Thyroid gland (tissue), 4 donors: ENCODE data around the gene PARD6A. TPM values are rescaled to one million over a fixed set of nuclear protein-coding genes. Genes with fewer than 3 reads are reported as not detected.
A peak's percentile ranks its signal among the peaks of the same experiment; 100 is the strongest.

ENCODE experiments used
- DNase-seq, 2 donors: peaks; one replicate each; pipeline ENCODE4 v3.0.0-alpha.2; 2019
- H3K27ac ChIP-seq, 3 donors: fragments of 200-600 bp; sonication (generic); 1 replicate in 2 of 3; 2 replicates in 1 of 3; pipeline ENCODE4 v1.5.1; 2016 to 2019; ENCODE audit warnings: mild to moderate bottlenecking in 1 of 3, moderate library complexity in 1 of 3
- H3K27me3 ChIP-seq: fragments of 200-600 bp; sonication (generic); one replicate; pipeline ENCODE4 v1.5.1; 2019
- H3K36me3 ChIP-seq, 2 donors: fragments of 200-600 bp; sonication (generic); one replicate each; pipeline ENCODE4 v1.5.1; 2016 to 2019
- H3K4me1 ChIP-seq, 2 donors: fragments of 200-600 bp; sonication (generic); one replicate each; pipeline ENCODE4 v1.5.1; 2017 to 2019
- H3K4me3 ChIP-seq, 3 donors: fragments of 200-600 bp; sonication (generic); replicated peaks in 1 of 3; 1 replicate in 2 of 3; 2 replicates in 1 of 3; pipeline ENCODE4 v1.5.1; 2016; ENCODE audit warnings: mild to moderate bottlenecking in 1 of 3
- H3K9me3 ChIP-seq: fragments of 200-600 bp; sonication (generic); one replicate; pipeline ENCODE4 v1.5.1; 2017
- CTCF ChIP-seq, 6 experiments: fragments of 200-600 bp in 3 of 6; fragments of 450-650 bp in 3 of 6; sonication (generic) in 3 of 6; IDR thresholded peaks; one replicate each; pipeline ENCODE4 v1.5.1; 2016 to 2019; ENCODE audit warnings: antibody characterized with exemption in 6 of 6, mild to moderate bottlenecking in 2 of 6, inconsistent platforms in 1 of 6, moderate library complexity in 1 of 6
- POLR2A ChIP-seq, 2 donors: fragments of 450-650 bp; IDR thresholded peaks; one replicate each; pipeline ENCODE4 v1.6.1; 2017; ENCODE audit warnings: antibody characterized with exemption in 2 of 2, mild to moderate bottlenecking in 2 of 2, moderate library complexity in 1 of 2
- WGBS, 2 donors: methylation state at CpG; one replicate each; pipeline ENCODE4 v1.1.5; 2017; 5-methylcytosine and 5-hydroxymethylcytosine counted together
- intact Hi-C: fragments of 100-400 bp; cut with DNase I; formaldehyde crosslinking; loops from one replicate; pipeline ENCODE4 v1.15.1; 2023
- total RNA-seq, 4 donors: library from RNA; depleted of rRNA; stranded (reverse); fragments of >200 nt; gene quantifications; one replicate each; pipeline ENCODE4 v1.2.3, GENCODE V29; 2016

PARD6A gene
- total RNA-seq, 4 donors from 2014 or later: 2.5 to 8.8 (median 5.0) TPM

- Histone ChIP-seq H3K4me1 (peaks cover 21 to 30% of the 10 kb centered on the region in 2 donors), H3K36me3 (no peaks in the 10 kb centered on the region), H3K27me3 (no peaks in the 10 kb centered on the region), H3K9me3 (no peaks in the 10 kb centered on the region), H3K27ac (peak overlapping the region in 2 of 3 donors; percentile 76 to 84), H3K4me3 (peak overlapping the region; percentile 72 to 86 (median 85))
- intact Hi-C loops: loop anchor here (5.0 to 10.0 kb wide), 3 partner anchors 104 to 269 kb away; partner anchors contain the start of genes CTCF, CTRL and PSMB10
- peak; percentile 46 to 57 for DNase-seq
- TF ChIP-seq POLR2A (IDR thresholded peaks at IDR 0.05) (no peak), CTCF (IDR thresholded peaks at IDR 0.05) (no peak)
- 1 to 3% methylated on average over 16 to 31 of the region's 46 CpGs for WGBS, 2 donors
Observed at GRCh38 chr16:67666032-67666551, 5.3 kb downstream of the PARD6A start.

DNA sequence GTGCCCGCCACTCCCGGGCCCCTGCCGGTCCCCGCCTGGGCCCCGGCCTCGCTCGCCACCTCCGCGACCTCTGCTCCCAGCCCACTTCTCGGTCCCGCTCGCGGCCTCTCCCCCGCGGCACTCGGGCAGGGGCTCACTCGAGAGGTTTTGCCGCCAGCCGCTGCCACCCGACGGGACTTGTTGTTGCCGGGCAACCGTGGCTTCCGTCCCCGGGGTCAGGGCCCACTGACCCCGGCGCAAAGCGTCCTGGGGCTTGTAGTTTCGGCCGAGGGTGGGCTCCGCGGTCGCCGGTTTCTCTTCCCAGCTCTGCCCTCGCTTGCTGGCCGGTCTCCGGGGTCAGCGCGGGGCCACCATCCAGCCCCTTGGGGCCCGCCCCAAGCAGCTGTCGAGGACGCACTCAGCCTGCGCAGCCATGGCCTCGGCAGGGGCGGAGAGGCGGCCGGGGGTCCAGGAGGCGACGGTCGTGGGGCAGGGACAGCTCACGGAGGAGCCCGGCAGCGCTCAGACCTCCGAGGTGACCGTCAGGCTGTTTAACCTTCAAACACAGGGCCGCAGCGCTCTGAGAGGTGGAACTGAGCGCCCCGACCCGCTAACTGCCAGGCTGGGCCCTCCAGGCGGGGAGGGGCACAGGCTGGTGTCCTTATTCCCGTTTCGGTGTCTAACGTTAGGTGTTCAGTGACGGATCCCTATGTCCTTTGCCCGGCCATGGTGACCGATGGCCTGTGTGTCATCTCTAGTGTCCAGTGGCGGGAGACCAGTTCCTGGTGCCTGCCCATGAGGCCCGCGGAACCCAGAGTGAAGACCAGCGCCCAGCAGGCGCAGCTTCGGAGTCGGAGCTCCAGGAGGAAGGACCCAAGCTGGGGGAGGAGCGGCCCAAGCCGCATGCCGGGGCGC is 6.0 kb downstream of the PARD6A start, which contains the start of the genes C16orf86 and ENKD1:
Gene C16orf86 (plus strand): TSS at position 256 of the 894 bp plus-strand sequence. CDS start 157 bp downstream, at position 413.
Gene ENKD1 (minus strand): TSS at position 192 of the 894 bp plus-strand sequence. CDS start 308 bp downstream, outside the sequence.
- intact Hi-C loops: loop anchor here (5.0 to 10.0 kb wide), 3 partner anchors 105 to 268 kb away; partner anchors contain the start of genes CTCF, CTRL and PSMB10
- Histone ChIP-seq H3K4me1 (peaks cover 15 to 28% of the 10 kb centered on the region in 2 donors), H3K36me3 (no peaks in the 10 kb centered on the region), H3K27me3 (no peaks in the 10 kb centered on the region), H3K9me3 (no peaks in the 10 kb centered on the region), H3K27ac (peak within 1 kb of the TSS; percentile 76 to 87 (median 84)), H3K4me3 (peak within 1 kb of the TSS; percentile 72 to 86 (median 85))
- 17 to 21% methylated on average over 30 to 33 of the region's 78 CpGs for WGBS, 2 donors
- peak in 1 of 2 donors; percentile 54 for TF ChIP-seq POLR2A (IDR thresholded peaks at IDR 0.05)
- no peak for TF ChIP-seq CTCF (IDR thresholded peaks at IDR 0.05)
- peak; percentile 86 to 87 for DNase-seq

- Histone ChIP-seq H3K27ac (peak overlapping the region in 2 of 3 donors; percentile 84 to 87), H3K4me1 (peaks cover 20 to 34% of the 10 kb centered on the region in 2 donors), H3K9me3 (no peaks in the 10 kb centered on the region), H3K36me3 (no peaks in the 10 kb centered on the region), H3K27me3 (no peaks in the 10 kb centered on the region), H3K4me3 (peak overlapping the region in 1 of 3 donors; percentile 72)
- TF ChIP-seq POLR2A (IDR thresholded peaks at IDR 0.05): no peak
- TF ChIP-seq CTCF (IDR thresholded peaks at IDR 0.05): no peak
- intact Hi-C loops: loop anchor here (5.0 to 10.0 kb wide), 3 partner anchors 105 to 267 kb away; partner anchors contain the start of genes CTCF, CTRL and PSMB10
- WGBS, 2 donors: 33 to 40% methylated on average over 1 to 10 of the region's 10 CpGs
- no peak for DNase-seq
Observed at GRCh38 chr16:67667453-67667816, 6.7 kb downstream of the PARD6A start.

- DNase-seq: peak; percentile 91 to 93
Observed at GRCh38 chr16:67667817-67668494, 7.2 kb downstream of the PARD6A start.

More at GRCh38 chr16:67667817-67668494, 7.2 kb downstream of the PARD6A start:
- WGBS, 2 donors: 25 to 41% methylated on average over 10 to 14 of the region's 18 CpGs
- intact Hi-C loops: loop anchor here (5.0 to 10.0 kb wide), 3 partner anchors 106 to 267 kb away; partner anchors contain the start of genes CTCF, CTRL and PSMB10
- Histone ChIP-seq H3K4me1 (peaks cover 26 to 39% of the 10 kb centered on the region in 2 donors), H3K27me3 (no peaks in the 10 kb centered on the region), H3K9me3 (no peaks in the 10 kb centered on the region), H3K27ac (peak overlapping the region in 2 of 3 donors; percentile 84 to 87), H3K36me3 (no peaks in the 10 kb centered on the region), H3K4me3 (peak overlapping the region in 1 of 3 donors; percentile 72)
- TF ChIP-seq CTCF (IDR thresholded peaks at IDR 0.05): peak; percentile 77 to 99 (median 94)
- no peak for TF ChIP-seq POLR2A (IDR thresholded peaks at IDR 0.05)
